ENCODE measurements around the gene KLK15. TPM values are rescaled to one million over a fixed set of nuclear protein-coding genes. Genes with fewer than 3 reads are reported as not detected.

The KLK15 gene
- total RNA-seq, 1 donor from 2014 or later: not detected

GRCh38 chr19:50878851-50879250 lies 45.5 kb upstream of the KLK15 start:
- H3K79me2 ChIP-seq (ENCODE audit: low read depth): no peaks in the 10 kb centered on the region
- H3K4me3 ChIP-seq: no peak overlapping the region
- Mint-ChIP-seq H3K4me3 (no peak overlapping the region), H3K36me3 (no peaks in the 10 kb centered on the region), H3K9me3 (no peaks in the 10 kb centered on the region), H3K27ac (no peak overlapping the region), H3K27me3 (ENCODE audit: insufficient read depth, low read depth) (peaks cover 10% of the 10 kb centered on the region), H3K4me1 (no peaks in the 10 kb centered on the region)
- no peaks in the 10 kb centered on the region for H4K20me1 ChIP-seq (ENCODE audit: low read depth)
- no peak for TF ChIP-seq EZH2phosphoT487 (IDR thresholded peaks at IDR 0.05)
- TF ChIP-seq EZH2 (IDR thresholded peaks at IDR 0.05): no peak
- TF ChIP-seq CTCF (IDR thresholded peaks at IDR 0.05): no peak
- H3K9me3 ChIP-seq (ENCODE audit: low read depth): no peaks in the 10 kb centered on the region
- no peak overlapping the region for H3K27ac ChIP-seq
- no peaks in the 10 kb centered on the region for H3K4me1 ChIP-seq
- no peak overlapping the region for H2AFZ ChIP-seq (replicated peaks)
- no peak for DNase-seq (ENCODE audit: low spot score)
- no peaks in the 10 kb centered on the region for H3F3A ChIP-seq (ENCODE audit: low read depth)
- H3K36me3 ChIP-seq: no peaks in the 10 kb centered on the region
- no peak overlapping the region for H3K9ac ChIP-seq
- H3K4me2 ChIP-seq: no peak overlapping the region
- peaks cover 62% of the 10 kb centered on the region for H3K27me3 ChIP-seq

- H3K4me2 ChIP-seq: no peak overlapping the region
- DNase-seq (ENCODE audit: low spot score): no peak
- no peaks in the 10 kb centered on the region for H3K9me3 ChIP-seq (ENCODE audit: low read depth)
- Mint-ChIP-seq H3K4me3 (no peak overlapping the region), H3K9me3 (no peaks in the 10 kb centered on the region), H3K27me3 (ENCODE audit: insufficient read depth, low read depth) (peaks cover 12% of the 10 kb centered on the region), H3K4me1 (no peaks in the 10 kb centered on the region), H3K27ac (no peak overlapping the region), H3K36me3 (no peaks in the 10 kb centered on the region)
- H3K27me3 ChIP-seq: peaks cover 64% of the 10 kb centered on the region
- H3F3A ChIP-seq (ENCODE audit: low read depth): no peaks in the 10 kb centered on the region
- no peaks in the 10 kb centered on the region for H4K20me1 ChIP-seq (ENCODE audit: low read depth)
- H3K79me2 ChIP-seq (ENCODE audit: low read depth): no peaks in the 10 kb centered on the region
- H3K9ac ChIP-seq: no peak overlapping the region
- H3K36me3 ChIP-seq: no peaks in the 10 kb centered on the region
- H2AFZ ChIP-seq (replicated peaks): no peak overlapping the region
- no peak overlapping the region for H3K4me3 ChIP-seq
- no peaks in the 10 kb centered on the region for H3K4me1 ChIP-seq
- TF ChIP-seq EZH2phosphoT487 (IDR thresholded peaks at IDR 0.05) (no peak), EZH2 (IDR thresholded peaks at IDR 0.05) (no peak), CTCF (IDR thresholded peaks at IDR 0.05) (no peak)
- H3K27ac ChIP-seq: no peak overlapping the region
These were observed 44.0 kb upstream of the KLK15 start for GRCh38 chr19:50877338-50877737.

- Mint-ChIP-seq H3K27me3 (ENCODE audit: insufficient read depth, low read depth) (peaks cover 10% of the 10 kb centered on the region), H3K27ac (no peak overlapping the region), H3K9me3 (no peaks in the 10 kb centered on the region), H3K36me3 (no peaks in the 10 kb centered on the region), H3K4me3 (no peak overlapping the region), H3K4me1 (no peaks in the 10 kb centered on the region)
- Histone ChIP-seq H3K4me1 (no peaks in the 10 kb centered on the region), H3K79me2 (ENCODE audit: low read depth) (no peaks in the 10 kb centered on the region), H3K9ac (no peak overlapping the region), H3K27ac (no peak overlapping the region), H3K27me3 (peaks cover 66% of the 10 kb centered on the region), H3K36me3 (no peaks in the 10 kb centered on the region), H2AFZ (replicated peaks) (no peak overlapping the region), H3K9me3 (ENCODE audit: low read depth) (no peaks in the 10 kb centered on the region), H3K4me3 (no peak overlapping the region), H3K4me2 (no peak overlapping the region), H4K20me1 (ENCODE audit: low read depth) (no peaks in the 10 kb centered on the region), H3F3A (ENCODE audit: low read depth) (no peaks in the 10 kb centered on the region)
- no peak for TF ChIP-seq EZH2phosphoT487 (IDR thresholded peaks at IDR 0.05)
- TF ChIP-seq EZH2 (IDR thresholded peaks at IDR 0.05): no peak
- TF ChIP-seq CTCF (IDR thresholded peaks at IDR 0.05): no peak
- DNase-seq (ENCODE audit: low spot score): no peak
These were observed 43.1 kb upstream of the KLK15 start for GRCh38 chr19:50876456-50876855.
